Measurements from ENCODE around the gene CORIN.

The CORIN gene

GRCh38 chr4:47705326-47705981 lies 132.4 kb downstream of the CORIN start:
- Mint-ChIP-seq H3K27me3 (ENCODE audit: low read depth, poor library complexity) (no peaks in the 10 kb centered on the region), H3K36me3 (ENCODE audit: low read depth) (no peaks in the 10 kb centered on the region), H3K4me3 (peak overlapping the region; percentile 38), H3K4me1 (peaks cover 32% of the 10 kb centered on the region), H3K9me3 (no peaks in the 10 kb centered on the region), H3K27ac (no peak overlapping the region)
- DNase-seq, result no peak
- peak; percentile 50 for TF ChIP-seq CTCF (IDR thresholded peaks at IDR 0.05)

GRCh38 chr4:47704693-47705325 lies 133.1 kb downstream of the CORIN start:
- no peak overlapping the region for H3K27ac Mint-ChIP-seq
- H3K4me1 Mint-ChIP-seq, result peaks cover 32% of the 10 kb centered on the region
- peak overlapping the region; percentile 38 for H3K4me3 Mint-ChIP-seq
- DNase-seq, result peak; percentile 48
- peak; percentile 58 for TF ChIP-seq CTCF (IDR thresholded peaks at IDR 0.05)
- H3K36me3 Mint-ChIP-seq (ENCODE audit: low read depth), result no peaks in the 10 kb centered on the region
- no peaks in the 10 kb centered on the region for H3K27me3 Mint-ChIP-seq (ENCODE audit: low read depth, poor library complexity)
- no peaks in the 10 kb centered on the region for H3K9me3 Mint-ChIP-seq

GRCh38 chr4:47703956-47704355 lies 133.9 kb downstream of the CORIN start:
- Mint-ChIP-seq H3K4me1 (peaks cover 32% of the 10 kb centered on the region), H3K27me3 (ENCODE audit: low read depth, poor library complexity) (no peaks in the 10 kb centered on the region), H3K36me3 (ENCODE audit: low read depth) (no peaks in the 10 kb centered on the region), H3K4me3 (no peak overlapping the region), H3K9me3 (no peaks in the 10 kb centered on the region), H3K27ac (no peak overlapping the region)
- TF ChIP-seq CTCF (IDR thresholded peaks at IDR 0.05), result no peak
- no peak for DNase-seq

- DNase-seq, result no peak
- no peak overlapping the region for H3K27ac Mint-ChIP-seq
- H3K27me3 Mint-ChIP-seq (ENCODE audit: low read depth, poor library complexity), result peaks cover 2% of the 10 kb centered on the region
- TF ChIP-seq CTCF (IDR thresholded peaks at IDR 0.05), result no peak
- no peak overlapping the region for H3K4me3 Mint-ChIP-seq
- H3K4me1 Mint-ChIP-seq, result peaks cover 24% of the 10 kb centered on the region
- H3K36me3 Mint-ChIP-seq (ENCODE audit: low read depth), result no peaks in the 10 kb centered on the region
- H3K9me3 Mint-ChIP-seq, result no peaks in the 10 kb centered on the region
These were observed 134.9 kb downstream of the CORIN start for GRCh38 chr4:47703008-47703407.

- no peak for DNase-seq
- TF ChIP-seq CTCF (IDR thresholded peaks at IDR 0.05), result no peak
- H3K4me1 Mint-ChIP-seq, result peaks cover 17% of the 10 kb centered on the region
- no peaks in the 10 kb centered on the region for H3K9me3 Mint-ChIP-seq
- peaks cover 3% of the 10 kb centered on the region for H3K27me3 Mint-ChIP-seq (ENCODE audit: low read depth, poor library complexity)
- no peaks in the 10 kb centered on the region for H3K36me3 Mint-ChIP-seq (ENCODE audit: low read depth)
- H3K27ac Mint-ChIP-seq, result no peak overlapping the region
- no peak overlapping the region for H3K4me3 Mint-ChIP-seq
These were observed 136.6 kb downstream of the CORIN start for GRCh38 chr4:47701286-47701685.

- H3K27me3 Mint-ChIP-seq (ENCODE audit: low read depth, poor library complexity), result peaks cover 3% of the 10 kb centered on the region
These were observed 139.0 kb downstream of the CORIN start for GRCh38 chr4:47698837-47699236.

More at GRCh38 chr4:47698837-47699236, 139.0 kb downstream of the CORIN start:
- Mint-ChIP-seq H3K4me1 (peaks cover 2% of the 10 kb centered on the region), H3K4me3 (no peak overlapping the region), H3K9me3 (no peaks in the 10 kb centered on the region), H3K27ac (no peak overlapping the region), H3K36me3 (ENCODE audit: low read depth) (no peaks in the 10 kb centered on the region)
- DNase-seq, result no peak
- no peak for TF ChIP-seq CTCF (IDR thresholded peaks at IDR 0.05)

Data from nephron progenitor cell (in vitro differentiated cells).